NCI-H2107 (cell line): ENCODE data around the gene DNMT3L.
"Not testable (repeated sequence)": the region's sequence is repeated elsewhere in the genome, so short reads cannot be mapped to it uniquely, and the experiment has no call there.

ENCODE experiments used
- DNase-seq: peaks from one replicate; lab custom pipeline; 2025; lab: John Stamatoyannopoulos, UW

DNMT3L gene

GRCh38 chr21:44294391-44295162 is 32.9 kb upstream of the DNMT3L start:
- DNase-seq, result no peak

- DNase-seq, result no peak
These were observed 32.0 kb upstream of the DNMT3L start for GRCh38 chr21:44293551-44294231.

- DNase-seq, result no peak
These were observed 31.1 kb upstream of the DNMT3L start for GRCh38 chr21:44292812-44293195.

GRCh38 chr21:44291936-44292811 is 30.5 kb upstream of the DNMT3L start:
- DNase-seq, result no peak

- DNase-seq, result no peak
These were observed 29.6 kb upstream of the DNMT3L start for GRCh38 chr21:44291078-44291935.

DNA sequence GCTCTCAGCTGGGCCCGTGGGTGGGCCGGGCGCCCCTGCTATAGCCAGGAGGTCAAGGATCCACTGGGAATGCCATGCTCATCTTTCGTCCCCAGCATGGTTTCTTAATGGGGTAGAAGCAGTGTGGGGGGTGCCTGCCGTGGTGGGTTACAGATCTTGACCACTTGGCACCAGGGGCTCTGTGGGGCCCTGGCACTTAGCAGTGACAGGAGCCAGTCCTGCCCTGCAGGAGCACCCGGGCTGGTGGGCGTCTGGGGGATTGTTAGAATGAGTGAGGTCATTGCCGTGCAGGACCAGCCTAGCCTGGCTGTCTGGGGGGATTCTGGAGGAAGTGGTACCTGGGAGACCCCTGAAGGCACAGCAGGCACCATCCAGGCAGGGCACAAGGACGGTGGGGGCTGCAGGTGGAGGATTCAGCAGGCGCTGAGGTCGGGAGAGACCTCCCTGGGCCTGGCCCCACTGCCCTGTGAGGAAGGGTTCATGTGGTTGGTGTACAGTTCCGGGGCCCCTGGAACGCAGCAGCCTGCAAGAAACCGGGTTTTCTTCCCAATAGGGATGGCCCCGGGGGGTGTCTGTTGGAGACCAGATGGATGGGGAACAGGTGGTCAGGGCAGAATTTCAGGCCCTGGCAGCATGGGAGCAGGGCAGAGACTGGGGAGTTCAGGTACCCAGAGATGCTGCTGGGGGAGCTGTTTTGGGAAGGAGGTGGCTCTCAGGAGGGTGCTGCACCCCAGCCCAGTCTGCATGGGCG is 28.8 kb upstream of the DNMT3L start:
- DNase-seq, result no peak

GRCh38 chr21:44289381-44290010 is 27.8 kb upstream of the DNMT3L start:
- no peak for DNase-seq

- no peak for DNase-seq
These were observed 26.8 kb upstream of the DNMT3L start for GRCh38 chr21:44288251-44289110.

- no peak for DNase-seq
These were observed 25.3 kb upstream of the DNMT3L start for GRCh38 chr21:44286716-44287632.

DNA sequence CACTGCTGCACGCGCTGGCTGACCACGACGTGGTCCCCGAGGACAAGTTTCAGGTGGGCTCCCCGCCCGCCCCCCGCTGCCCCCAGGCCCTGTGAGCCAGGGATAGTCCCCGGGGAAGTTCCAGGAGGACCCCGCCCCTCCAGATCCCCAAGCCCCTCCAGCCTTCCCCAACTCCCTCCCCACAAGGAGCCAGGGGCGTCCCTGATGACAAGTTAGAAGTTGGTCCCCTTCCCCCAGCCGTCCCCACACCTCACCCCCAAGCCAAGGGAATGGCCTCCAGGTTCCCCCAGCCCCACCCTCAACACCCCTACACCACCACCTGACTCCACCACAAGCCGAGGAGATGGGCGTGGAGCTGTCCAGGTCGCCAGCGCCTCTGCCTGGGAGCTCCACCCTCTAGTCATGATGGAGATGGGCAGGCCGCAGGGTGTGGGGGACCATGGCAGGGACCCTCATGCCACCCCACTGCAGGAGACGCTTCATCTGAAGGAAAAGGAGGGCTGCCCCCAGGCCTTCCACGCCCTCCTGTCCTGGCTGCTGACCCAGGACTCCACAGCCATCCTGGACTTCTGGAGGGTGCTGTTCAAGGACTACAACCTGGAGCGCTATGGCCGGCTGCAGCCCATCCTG is 24.5 kb upstream of the DNMT3L start:
- DNase-seq, result no peak

- no peak for DNase-seq
These were observed 23.7 kb upstream of the DNMT3L start, which contains the start of gene AIRE for GRCh38 chr21:44285138-44285992. Gene AIRE (plus strand): TSS chr21:44285876. CDS start chr21:44286007, 131 bp downstream.

DNA sequence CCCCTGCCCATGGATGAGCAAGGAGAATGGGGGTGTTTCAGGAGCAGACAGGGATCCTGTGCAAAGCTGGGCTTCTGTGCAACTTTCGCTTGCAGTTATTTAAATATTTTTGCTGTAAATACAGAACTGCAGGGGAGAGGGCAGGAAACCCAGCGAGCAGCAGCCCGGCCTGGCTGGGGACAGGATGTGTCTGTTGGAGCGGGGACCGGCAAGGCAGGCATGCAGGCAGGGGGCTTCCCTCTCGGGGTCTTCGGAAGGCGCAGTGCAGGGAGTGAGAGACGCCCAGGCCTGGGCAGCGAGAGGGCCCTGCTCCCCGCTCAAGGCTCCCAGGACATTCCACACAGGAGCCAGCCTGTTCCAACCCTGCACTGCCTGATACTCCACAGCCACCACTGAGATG is 22.3 kb upstream of the DNMT3L start:
- DNase-seq, result no peak

DNA sequence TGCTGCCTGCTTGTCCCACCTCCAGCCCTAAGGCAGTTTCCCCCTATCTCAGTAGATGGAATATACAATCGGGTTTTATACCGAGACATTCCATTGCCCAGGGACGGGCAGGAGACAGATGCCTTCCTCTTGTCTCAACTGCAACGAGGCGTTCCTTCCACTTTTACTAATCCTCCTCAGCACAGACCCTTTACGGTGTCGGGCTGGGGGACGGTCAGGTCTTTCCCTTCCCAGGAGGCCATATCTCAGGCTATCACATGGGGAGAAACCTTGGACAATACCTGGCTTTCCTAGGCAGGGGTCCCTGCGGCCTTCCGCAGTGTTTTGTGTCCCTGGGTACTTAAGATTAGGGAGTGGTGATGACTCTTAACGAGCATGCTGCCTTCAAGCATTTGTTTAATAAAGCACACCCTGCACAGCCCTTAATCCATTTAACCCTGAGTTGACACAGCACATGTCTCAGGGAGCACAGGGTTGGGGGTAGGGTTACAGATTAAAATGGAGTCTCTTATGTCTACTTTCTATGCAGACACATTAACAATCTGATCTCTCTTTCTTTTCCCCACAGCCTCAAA is 21.6 kb upstream of the DNMT3L start:
- not testable (repeated sequence) for DNase-seq

DNA sequence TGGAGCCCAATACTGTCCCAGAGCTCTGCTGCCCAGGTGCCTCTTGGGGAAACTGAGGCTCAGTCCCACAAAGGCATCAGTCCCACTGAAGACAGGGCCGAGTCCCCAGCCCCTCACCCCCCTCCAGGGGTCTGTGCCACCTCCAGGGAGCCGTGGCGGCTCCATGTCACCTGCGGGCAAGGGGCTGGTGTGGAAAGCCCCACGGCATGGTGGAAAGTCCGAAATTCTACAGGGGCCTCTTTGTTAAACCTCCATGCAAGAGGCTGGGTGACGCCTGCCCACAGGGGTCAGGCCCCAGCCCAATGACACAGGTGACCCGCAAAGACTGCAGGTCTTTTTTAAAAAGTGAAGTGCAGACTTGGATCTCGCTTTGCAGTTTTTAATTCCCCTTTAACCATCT is 20.7 kb upstream of the DNMT3L start:
- no peak for DNase-seq

DNA sequence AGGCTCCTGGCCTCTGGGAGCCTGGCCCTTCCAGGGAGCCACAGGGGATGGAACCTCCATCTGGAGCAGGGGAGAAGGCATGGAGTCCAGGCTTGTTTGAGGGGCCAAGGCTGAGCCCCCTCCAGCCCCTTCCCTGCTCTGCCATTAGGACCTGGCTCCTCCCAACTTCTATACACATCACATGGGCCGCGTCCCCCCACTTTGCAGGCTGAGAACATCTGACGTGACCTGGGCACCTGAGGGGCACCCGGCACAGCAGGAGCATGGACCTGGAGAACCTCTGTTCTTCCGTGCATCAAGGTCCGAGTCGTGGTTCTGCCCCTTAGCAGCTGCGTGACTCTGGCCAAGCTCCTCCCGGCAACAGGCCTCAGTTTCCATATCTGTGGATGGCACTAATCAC is 20.1 kb upstream of the DNMT3L start:
- no peak for DNase-seq
